Aorta (tissue), 5 donors: ENCODE measurements around the gene TRIM45. TPM values are rescaled to one million over a fixed set of nuclear protein-coding genes. Genes with fewer than 3 reads are reported as not detected.

Source experiments
- ATAC-seq: fragments of 200-7000 bp; cut with Tn5 transposase; one replicate; pipeline ENCODE4 v1.9.1; 2022; ENCODE audit warnings: moderate library complexity; ENCODE audit not compliant: low FRiP score
- DNase-seq, 2 donors: peaks; one replicate each; pipeline ENCODE4 v3.0.0-alpha.2; 2020
- H3K27ac ChIP-seq, 2 donors: one replicate each; pipeline ENCODE4 v1.5.1; 2013; ENCODE audit warnings: low read length in 2 of 2, mild to moderate bottlenecking in 2 of 2, moderate library complexity in 2 of 2, control low read depth in 1 of 2, inconsistent platforms in 1 of 2, low read depth in 1 of 2
- H3K27me3 ChIP-seq, 2 donors: one replicate each; pipeline ENCODE4 v1.6.1; 2013; ENCODE audit warnings: control low read depth in 1 of 2, low read length in 1 of 2, mild to moderate bottlenecking in 1 of 2, moderate library complexity in 1 of 2; ENCODE audit not compliant: insufficient read depth in 2 of 2, control insufficient read depth in 1 of 2
- H3K36me3 ChIP-seq, 2 donors: one replicate each; pipeline ENCODE4 v1.6.1; 2013; ENCODE audit warnings: control low read depth in 1 of 2, low read length in 1 of 2, mild to moderate bottlenecking in 1 of 2; ENCODE audit not compliant: insufficient read depth in 2 of 2, control insufficient read depth in 1 of 2
- H3K4me1 ChIP-seq, 2 donors: one replicate each; pipeline ENCODE4 v1.6.1; 2013; ENCODE audit warnings: low read length in 2 of 2, control low read depth in 1 of 2, mild to moderate bottlenecking in 1 of 2, moderate library complexity in 1 of 2; ENCODE audit not compliant: insufficient read depth in 2 of 2, control insufficient read depth in 1 of 2
- H3K4me3 ChIP-seq, 2 donors: one replicate each; pipeline ENCODE4 v1.5.1; 2013; ENCODE audit warnings: low read length in 2 of 2, control low read depth in 1 of 2, mild to moderate bottlenecking in 1 of 2
- H3K9me3 ChIP-seq: one replicate; pipeline ENCODE4 v1.6.1; 2013; ENCODE audit warnings: mild to moderate bottlenecking, low read length; ENCODE audit not compliant: control insufficient read depth
- WGBS, 2 donors: extraction: QIAGEN DNeasy Blood & Tissue Kit; methylation state at CpG; one replicate each; pipeline ENCODE4 v1.1.7; 2013; 5-methylcytosine and 5-hydroxymethylcytosine counted together
- intact Hi-C, 2 donors: fragments of 100-400 bp; cut with DNase I; formaldehyde crosslinking; loops; one replicate each; pipeline versions ENCODE4 v1.14.2 to v1.15.0; 2022
- polyA plus RNA-seq, 2 donors: library from polyadenylated mRNA; stranded (reverse); fragments of 200-250 nt; gene quantifications; one replicate each; pipeline ENCODE4 v1.2.3, GENCODE V29; 2013
- total RNA-seq, 2 donors: library from RNA; stranded (reverse); fragmentation: NEBNext Ultra II Directional; extraction: Animal tissue kit (Norgen Biotek cat#: 25700); gene quantifications; one replicate each; pipeline ENCODE4 v1.2.1, GENCODE V29; 2021
- donor health status: healthy with polysubstance abuse.
- donor health status: Bipolar disorder and iron deficiency.
- donor health status: DM: no; HTN: no; CAD: no.
- donor health status: DM: no; HTN: no; CAD: no.
- donor health status: DM: yes; HTN: yes; CAD: no.

TRIM45 gene
- total and polyA plus RNA-seq, 4 donors = 0.25 to 23.9 (median 3.8) TPM

DNA sequence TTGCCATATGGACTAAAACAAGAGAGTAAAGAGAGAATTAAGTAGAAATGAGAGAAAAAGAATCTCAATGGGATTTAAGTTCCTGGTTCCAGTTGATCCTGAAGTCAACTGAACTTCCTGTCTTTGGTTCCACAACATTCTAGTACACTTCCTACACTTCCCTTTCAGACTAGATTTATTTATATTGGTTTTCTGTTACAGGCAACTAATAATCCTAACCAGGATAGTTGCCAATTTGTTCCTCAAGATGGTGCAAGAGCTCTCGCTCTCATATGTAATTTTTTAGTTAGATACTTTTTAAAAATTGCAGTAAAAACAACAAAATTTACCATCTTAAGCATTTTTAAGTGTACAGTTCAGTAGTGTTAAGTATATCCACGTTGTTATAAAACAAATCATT lies 28.8 kb upstream of the TRIM45 start:
- intact Hi-C loops = no loop called here
- 73 to 82% methylated on average over 2 of the region's 2 CpGs for WGBS, 2 donors
- ATAC-seq = no peak

DNA sequence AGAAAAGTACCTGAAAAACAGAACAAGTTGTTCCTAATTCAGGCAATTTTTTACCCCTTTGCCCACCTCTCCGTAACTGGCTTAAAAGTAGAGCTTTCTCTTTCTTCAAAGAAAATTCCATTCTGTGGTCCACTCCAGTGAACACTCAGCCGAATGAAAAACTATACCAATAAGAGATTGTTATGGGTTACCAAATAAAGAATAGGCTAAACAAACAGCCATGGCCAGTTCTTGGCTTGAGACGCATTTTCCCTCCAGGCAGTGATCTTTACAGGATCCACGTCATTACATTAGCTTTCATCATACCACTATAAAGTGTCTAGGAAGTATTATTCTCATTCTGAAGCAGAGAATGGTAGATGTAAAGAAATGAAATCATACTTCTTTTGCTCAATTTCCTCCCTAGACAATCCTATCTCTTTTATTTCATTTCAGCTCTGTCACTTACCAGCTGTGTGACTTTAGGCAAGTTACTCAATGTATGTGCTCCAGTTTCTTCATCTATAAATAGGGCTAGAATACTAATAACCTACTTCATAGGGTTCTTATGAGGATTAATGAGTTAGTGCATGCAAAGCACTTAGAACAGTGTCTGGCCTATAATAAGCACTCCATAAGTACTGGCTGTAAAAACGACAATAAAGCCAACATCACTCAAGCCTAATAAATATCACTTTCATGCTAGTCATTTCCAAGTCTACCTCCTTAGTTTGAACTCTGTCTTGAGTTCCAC lies 26.5 kb upstream of the TRIM45 start:
- Histone ChIP-seq H3K4me3 (no peak overlapping the region), H3K27me3 (no peaks in the 10 kb centered on the region), H3K4me1 (no peaks in the 10 kb centered on the region), H3K36me3 (no peaks in the 10 kb centered on the region), H3K9me3 (no peaks in the 10 kb centered on the region), H3K27ac (no peak overlapping the region)
- DNase-seq (no peak), ATAC-seq (no peak)
- intact Hi-C loops = no loop called here
- 52 to 61% methylated on average over 5 of the region's 5 CpGs for WGBS, 2 donors

More for the DNA sequence above, 28.8 kb upstream of the TRIM45 start:
- H3K36me3 ChIP-seq = no peaks in the 10 kb centered on the region
- no peak overlapping the region for H3K4me3 ChIP-seq
- no peaks in the 10 kb centered on the region for H3K27me3 ChIP-seq
- H3K27ac ChIP-seq = no peak overlapping the region
- DNase-seq = no peak
- H3K4me1 ChIP-seq = no peaks in the 10 kb centered on the region
- no peaks in the 10 kb centered on the region for H3K9me3 ChIP-seq

DNA sequence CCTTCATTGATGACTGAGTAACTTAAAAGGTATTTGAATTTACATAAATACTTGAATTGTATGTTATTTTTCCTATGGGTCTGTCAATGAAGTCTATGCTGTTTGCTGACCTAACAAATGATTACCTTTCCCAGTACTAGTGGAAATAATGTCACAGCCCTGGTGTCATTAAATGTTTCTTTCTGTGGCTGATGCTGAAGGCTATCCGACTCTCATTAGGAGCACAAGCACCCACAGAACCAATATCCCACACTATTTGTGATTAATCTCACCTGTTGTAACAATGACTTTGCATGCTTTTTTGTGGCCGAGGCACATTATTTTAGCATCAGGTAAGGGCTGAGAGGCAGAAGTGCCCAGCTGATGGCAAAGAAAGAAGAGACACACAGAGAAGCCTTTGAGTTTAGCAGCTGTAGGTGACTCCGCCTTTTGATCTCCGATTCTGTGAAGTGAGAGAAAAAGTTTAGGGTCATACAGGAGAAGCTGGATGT lies 25.8 kb upstream of the TRIM45 start:
- Histone ChIP-seq H3K27ac (no peak overlapping the region), H3K27me3 (no peaks in the 10 kb centered on the region), H3K9me3 (no peaks in the 10 kb centered on the region), H3K36me3 (no peaks in the 10 kb centered on the region), H3K4me1 (no peaks in the 10 kb centered on the region), H3K4me3 (no peak overlapping the region)
- ATAC-seq (no peak), DNase-seq (no peak)
- WGBS, 2 donors = 67% methylated on average over 4 of the region's 4 CpGs
- intact Hi-C loops = no loop called here

GRCh38 chr1:117146575-117147340 lies 25.2 kb upstream of the TRIM45 start:
- intact Hi-C loops = no loop called here
- ATAC-seq = no peak

DNA sequence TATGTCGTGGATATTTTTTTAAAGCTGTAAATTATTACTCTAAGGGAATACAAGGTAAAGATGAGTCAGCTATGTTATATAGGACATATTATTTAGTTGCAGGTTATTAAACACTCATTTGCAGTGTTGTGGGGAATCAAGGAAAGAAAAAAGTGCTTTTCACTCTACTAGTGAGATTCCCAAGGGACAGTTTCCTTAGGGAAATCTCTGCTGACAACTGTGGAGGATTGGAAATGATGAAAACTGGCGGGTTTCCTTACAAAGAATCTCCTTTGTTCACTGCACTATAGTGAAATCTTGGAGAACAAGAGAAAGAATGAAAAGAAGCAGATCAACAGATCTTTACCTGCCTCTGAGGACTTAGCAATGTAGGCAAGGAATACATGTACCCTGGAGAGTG lies 24.5 kb upstream of the TRIM45 start:
- intact Hi-C loops = no loop called here

More at GRCh38 chr1:117146575-117147340, 25.2 kb upstream of the TRIM45 start:
- H3K9me3 ChIP-seq = no peaks in the 10 kb centered on the region
- H3K4me3 ChIP-seq = no peak overlapping the region
- no peaks in the 10 kb centered on the region for H3K4me1 ChIP-seq
- H3K27ac ChIP-seq = no peak overlapping the region
- WGBS, 2 donors = 77 to 81% methylated on average over 8 of the region's 8 CpGs
- H3K36me3 ChIP-seq = no peaks in the 10 kb centered on the region
- no peaks in the 10 kb centered on the region for H3K27me3 ChIP-seq
- DNase-seq = no peak

DNA sequence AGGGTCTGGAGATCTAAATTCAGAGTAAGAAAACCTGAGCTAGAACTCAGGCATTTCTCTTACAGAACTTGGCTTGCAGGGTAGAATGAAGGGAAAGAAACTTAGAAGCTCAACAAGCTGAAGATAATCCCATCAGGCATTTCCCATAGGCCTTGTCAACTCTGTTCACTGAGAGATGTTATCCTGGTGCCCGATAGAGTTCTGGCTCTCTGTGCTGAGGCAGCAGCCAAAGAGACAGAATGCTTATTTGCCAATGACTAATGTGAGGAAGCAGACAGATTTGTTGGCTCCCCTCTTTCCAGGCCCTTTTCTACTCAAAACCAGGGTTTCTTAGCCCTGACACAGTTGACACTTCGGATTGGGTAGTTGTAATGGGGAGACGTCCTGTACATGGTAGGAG lies 22.3 kb upstream of the TRIM45 start:
- ATAC-seq = no peak
- 48 to 66% methylated on average over 3 of the region's 3 CpGs for whole genome bisulfite sequencing, 2 donors

More for the DNA sequence above, 24.5 kb upstream of the TRIM45 start:
- Histone ChIP-seq H3K36me3 (no peaks in the 10 kb centered on the region), H3K9me3 (no peaks in the 10 kb centered on the region), H3K27ac (no peak overlapping the region), H3K4me3 (no peak overlapping the region), H3K4me1 (no peaks in the 10 kb centered on the region), H3K27me3 (no peaks in the 10 kb centered on the region)
- WGBS, 2 donors = 83 to 89% methylated on average over 2 of the region's 2 CpGs
- ATAC-seq = no peak
- no peak for DNase-seq

DNA sequence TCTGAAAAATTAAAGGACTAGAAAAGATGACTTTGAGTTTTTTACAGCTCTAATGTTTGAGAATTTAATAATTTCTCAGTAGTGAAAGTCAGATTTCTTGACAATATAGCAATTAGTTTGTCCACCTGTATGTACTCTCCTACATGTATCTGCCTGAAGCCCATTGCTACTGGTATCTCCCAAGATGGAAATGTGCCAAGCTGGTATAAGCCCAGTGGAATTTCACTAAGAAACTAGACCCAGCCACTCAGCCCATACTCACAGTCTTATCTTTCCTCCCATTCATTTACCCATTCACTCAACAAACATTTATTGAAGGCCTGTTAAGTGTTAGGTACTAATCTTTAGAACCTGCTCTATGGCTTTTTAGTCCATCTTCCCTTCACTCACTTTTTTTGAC lies 21.6 kb upstream of the TRIM45 start:
- Histone ChIP-seq H3K9me3 (no peaks in the 10 kb centered on the region), H3K4me3 (no peak overlapping the region), H3K27me3 (no peaks in the 10 kb centered on the region), H3K27ac (no peak overlapping the region), H3K36me3 (no peaks in the 10 kb centered on the region), H3K4me1 (no peaks in the 10 kb centered on the region)
- ATAC-seq = no peak
- intact Hi-C loops = no loop called here
- DNase-seq = no peak

More for the DNA sequence above, 22.3 kb upstream of the TRIM45 start:
- Histone ChIP-seq H3K36me3 (no peaks in the 10 kb centered on the region), H3K4me1 (no peaks in the 10 kb centered on the region), H3K27me3 (no peaks in the 10 kb centered on the region), H3K9me3 (no peaks in the 10 kb centered on the region), H3K4me3 (no peak overlapping the region), H3K27ac (no peak overlapping the region)
- intact Hi-C loops = no loop called here
- no peak for DNase-seq

DNA sequence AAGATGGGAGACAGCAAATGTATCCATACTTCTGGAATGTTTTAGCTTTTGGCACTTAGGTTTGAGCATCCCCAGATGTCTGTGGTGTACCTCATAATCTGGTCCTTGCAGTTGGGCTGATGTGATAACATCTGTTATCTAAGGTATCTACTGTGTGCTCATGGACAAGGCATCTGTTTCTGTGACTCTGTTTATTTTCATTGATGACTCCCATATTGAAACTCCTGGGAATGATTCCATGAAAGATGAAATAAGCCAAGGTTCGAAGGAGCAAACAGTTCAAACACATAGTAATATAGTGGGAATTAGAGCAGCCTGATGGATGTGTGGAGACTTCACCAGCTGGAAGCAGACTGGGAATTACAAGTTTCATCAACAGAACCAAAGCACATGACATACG lies 20.7 kb upstream of the TRIM45 start:
- ATAC-seq (no peak), DNase-seq (no peak)
- Histone ChIP-seq H3K27me3 (no peaks in the 10 kb centered on the region), H3K4me1 (no peaks in the 10 kb centered on the region), H3K4me3 (no peak overlapping the region), H3K9me3 (no peaks in the 10 kb centered on the region), H3K27ac (no peak overlapping the region), H3K36me3 (no peaks in the 10 kb centered on the region)
- WGBS, 2 donors = 86 to 92% methylated on average over 2 of the region's 2 CpGs
- intact Hi-C loops = no loop called here

GRCh38 chr1:117138561-117138960 lies 17.0 kb upstream of the TRIM45 start:
- Histone ChIP-seq H3K4me3 (no peak overlapping the region), H3K9me3 (no peaks in the 10 kb centered on the region), H3K27ac (no peak overlapping the region), H3K36me3 (no peaks in the 10 kb centered on the region), H3K27me3 (no peaks in the 10 kb centered on the region), H3K4me1 (no peaks in the 10 kb centered on the region)
- no peak for ATAC-seq
- 91 to 95% methylated on average over 1 of the region's 1 CpG for WGBS, 2 donors
- intact Hi-C loops = no loop called here
- DNase-seq = no peak
